Liver (tissue), 9 donors: ENCODE data around the gene SERPING1. TPM values are rescaled to one million over a fixed set of nuclear protein-coding genes. Genes with fewer than 3 reads are reported as not detected.

Experiments
- DNase-seq: peaks from one replicate; pipeline ENCODE4 v3.0.0-alpha.2; 2017; ENCODE audit warnings: low spot score
- H3K27ac ChIP-seq, 2 donors: one replicate each; pipeline ENCODE4 v1.7.0; 2013; ENCODE audit warnings: inconsistent platforms in 2 of 2, low read length in 2 of 2, control low read depth in 1 of 2, low read depth in 1 of 2, mild to moderate bottlenecking in 1 of 2
- H3K27me3 ChIP-seq, 4 donors: one replicate each; pipeline versions ENCODE4 v1.6.1 to v1.7.0; 2013; ENCODE audit warnings: low read length in 3 of 4, inconsistent platforms in 1 of 4, mild to moderate bottlenecking in 1 of 4, moderate library complexity in 1 of 4; ENCODE audit not compliant: control insufficient read depth in 4 of 4, insufficient read depth in 4 of 4
- H3K36me3 ChIP-seq, 4 donors: one replicate each; pipeline versions ENCODE4 v1.6.1 to v1.7.0; 2013; ENCODE audit warnings: low read length in 3 of 4, mild to moderate bottlenecking in 3 of 4, low read depth in 1 of 4, moderate library complexity in 1 of 4; ENCODE audit not compliant: control insufficient read depth in 4 of 4, insufficient read depth in 3 of 4
- H3K4me1 ChIP-seq, 4 donors: one replicate each; pipeline versions ENCODE4 v1.6.1 to v1.7.0; 2013; ENCODE audit warnings: low read length in 3 of 4, mild to moderate bottlenecking in 3 of 4, moderate library complexity in 1 of 4; ENCODE audit not compliant: control insufficient read depth in 4 of 4, insufficient read depth in 4 of 4
- H3K4me3 ChIP-seq, 3 donors: one replicate each; pipeline versions ENCODE4 v1.6.1 to v1.7.0; 2013; ENCODE audit warnings: low read length in 3 of 3, control low read depth in 1 of 3, low read depth in 1 of 3, mild to moderate bottlenecking in 1 of 3
- H3K9ac ChIP-seq, 2 donors: one replicate each; pipeline ENCODE4 v1.7.0; 2013; ENCODE audit warnings: low read length in 2 of 2, mild to moderate bottlenecking in 2 of 2, moderate library complexity in 2 of 2, control low read depth in 1 of 2, low read depth in 1 of 2
- H3K9me3 ChIP-seq, 4 donors: one replicate each; pipeline versions ENCODE4 v1.6.1 to v1.7.0; 2013; ENCODE audit warnings: low read length in 3 of 4; ENCODE audit not compliant: control insufficient read depth in 4 of 4
- CTCF ChIP-seq: fragments of 150-350 bp; IDR thresholded peaks from 2 replicates; pipeline ENCODE4 v1.5.1; 2017; ENCODE audit warnings: improper control_type of control experiment, low read depth, low read length; ENCODE audit not compliant: missing input control
- EGR1 ChIP-seq, 2 donors: IDR thresholded peaks; 2 replicates each; pipeline ENCODE4 v1.6.1; 2016 to 2018; ENCODE audit warnings: antibody characterized with exemption in 2 of 2, low read depth in 2 of 2
- FOXA2 ChIP-seq: IDR thresholded peaks from 2 replicates; pipeline ENCODE4 v1.6.1; 2016; ENCODE audit warnings: antibody characterized with exemption
- HNF4G ChIP-seq: IDR thresholded peaks from 2 replicates; pipeline ENCODE4 v1.6.1; 2016; ENCODE audit warnings: antibody characterized with exemption
- RXRA ChIP-seq, 2 donors: IDR thresholded peaks; 2 replicates each; pipeline ENCODE4 v1.6.1; 2017 to 2018; ENCODE audit warnings: antibody characterized with exemption in 2 of 2, mild to moderate bottlenecking in 1 of 2
- SP1 ChIP-seq: IDR thresholded peaks from 2 replicates; pipeline ENCODE4 v1.6.1; 2018; ENCODE audit warnings: antibody characterized with exemption, mild to moderate bottlenecking
- TAF1 ChIP-seq: conservative IDR thresholded peaks from 2 replicates; pipeline ENCODE4 v1.6.1; 2016; ENCODE audit warnings: antibody characterized with exemption, mild to moderate bottlenecking
- YY1 ChIP-seq: IDR thresholded peaks from 2 replicates; pipeline ENCODE4 v1.6.1; 2016; ENCODE audit warnings: antibody characterized with exemption, mild to moderate bottlenecking
- ZBTB33 ChIP-seq: IDR thresholded peaks from 2 replicates; pipeline ENCODE4 v1.6.1; 2016; ENCODE audit warnings: antibody characterized with exemption
- whole genome bisulfite sequencing: extraction: QIAGEN DNeasy Blood & Tissue Kit; methylation state at CpG from one replicate; pipeline ENCODE4 v1.1.7; 2013; 5-methylcytosine and 5-hydroxymethylcytosine counted together
- polyA plus RNA-seq, 2 donors: library from polyadenylated mRNA; stranded (reverse) in 1 of 2; unstranded in 1 of 2; fragments of 200-250 nt in 1 of 2; fragments of >200 nt in 1 of 2; fragmentation: Nextera tagmentation in 1 of 2; extraction: Ambion mirVana in 1 of 2; gene quantifications; one replicate each; pipeline versions ENCODE4 v1.2.1 to v1.2.3, GENCODE V29; 2013 to 2015
- total RNA-seq, 2 donors: library from RNA; depleted of rRNA; stranded (reverse); fragments of >200 nt; gene quantifications; one replicate each; pipeline ENCODE4 v1.2.3, GENCODE V29; 2014
- donor health status: healthy.
- donor health status: healthy.
- donor health status: healthy.
- donor health status: healthy.
- donor health status: healthy.

Gene SERPING1
- total and polyA plus RNA-seq, 4 donors, result 235 to 2,911 (median 1,514) TPM

- no peaks in the 10 kb centered on the region for H3K9me3 ChIP-seq
- no peaks in the 10 kb centered on the region for H3K27me3 ChIP-seq
- peak overlapping the region in 1 of 2 donors; percentile 26 for H3K27ac ChIP-seq
- no peak overlapping the region for H3K9ac ChIP-seq
- H3K4me1 ChIP-seq, result peaks cover 11 to 35% (median 18%) of the 10 kb centered on the region in 4 donors
- peaks cover 12 to 28% (median 26%) of the 10 kb centered on the region in 4 donors for H3K36me3 ChIP-seq
- TF ChIP-seq HNF4G (no peak), TAF1 (no peak), ZBTB33 (no peak), YY1 (no peak), SP1 (no peak), FOXA2 (no peak), CTCF (no peak)
- 94% methylated on average over 3 of the region's 3 CpGs for WGBS
- H3K4me3 ChIP-seq, result no peak overlapping the region
- no peak for DNase-seq
These were observed 3.8 kb downstream of the SERPING1 start for GRCh38 chr11:57601297-57601696.

GRCh38 chr11:57604296-57605027 is 7.0 kb downstream of the SERPING1 start:
- Histone ChIP-seq H3K9ac (no peak overlapping the region), H3K4me3 (no peak overlapping the region), H3K36me3 (peaks cover 16 to 47% (median 42%) of the 10 kb centered on the region in 4 donors), H3K9me3 (no peaks in the 10 kb centered on the region), H3K27me3 (no peaks in the 10 kb centered on the region), H3K4me1 (peaks cover 8 to 29% (median 14%) of the 10 kb centered on the region in 4 donors), H3K27ac (no peak overlapping the region)
- 77% methylated on average over 8 of the region's 8 CpGs for WGBS
- TF ChIP-seq RXRA (IDR thresholded peaks at IDR 0.05) (no peak), ZBTB33 (no peak), EGR1 (IDR thresholded peaks at IDR 0.05; ENCODE audit: low read depth in 2 of 2) (no peak), CTCF (no peak)
- DNase-seq, result no peak
